Measurements from ENCODE around the gene ASCC3.

Gene ASCC3

DNA sequence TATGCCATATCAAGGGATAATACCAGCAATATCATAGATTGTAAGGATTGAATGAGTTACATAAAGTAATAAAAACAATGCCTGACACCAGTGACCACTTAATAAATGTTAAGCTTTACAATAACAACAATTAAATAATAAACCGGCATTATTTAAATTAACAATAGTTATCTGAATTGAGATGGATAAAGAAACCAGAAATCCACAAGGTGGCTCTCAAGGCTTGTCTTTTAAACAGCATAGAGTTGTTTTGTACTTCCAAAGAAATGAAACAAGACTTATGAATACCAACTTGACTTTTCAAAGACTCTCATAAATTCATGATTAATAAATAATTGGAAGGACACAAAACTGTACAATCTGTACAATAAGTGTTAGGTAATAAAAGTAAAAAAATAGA lies 203.1 kb downstream of the ASCC3 start:
- H3K9me2 ChIP-seq (replicated peaks; ENCODE audit: control insufficient read depth, low read length): no peaks in the 10 kb centered on the region
- H3K27me3 ChIP-seq (ENCODE audit: control insufficient read depth, low read length): no peaks in the 10 kb centered on the region
- H3F3A ChIP-seq (ENCODE audit: control insufficient read depth, insufficient read depth): no peaks in the 10 kb centered on the region
- H3K79me2 ChIP-seq (ENCODE audit: control insufficient read depth, low read length): no peaks in the 10 kb centered on the region
- H3K4me3 ChIP-seq (ENCODE audit: low read length): no peak overlapping the region
- H4K20me1 ChIP-seq (ENCODE audit: control insufficient read depth, insufficient read depth, low read depth, low read length): no peaks in the 10 kb centered on the region
- no peak for TF ChIP-seq EZH2phosphoT487 (IDR thresholded peaks at IDR 0.05; ENCODE audit: borderline replicate concordance, low read length)
- TF ChIP-seq, protein P1, sequence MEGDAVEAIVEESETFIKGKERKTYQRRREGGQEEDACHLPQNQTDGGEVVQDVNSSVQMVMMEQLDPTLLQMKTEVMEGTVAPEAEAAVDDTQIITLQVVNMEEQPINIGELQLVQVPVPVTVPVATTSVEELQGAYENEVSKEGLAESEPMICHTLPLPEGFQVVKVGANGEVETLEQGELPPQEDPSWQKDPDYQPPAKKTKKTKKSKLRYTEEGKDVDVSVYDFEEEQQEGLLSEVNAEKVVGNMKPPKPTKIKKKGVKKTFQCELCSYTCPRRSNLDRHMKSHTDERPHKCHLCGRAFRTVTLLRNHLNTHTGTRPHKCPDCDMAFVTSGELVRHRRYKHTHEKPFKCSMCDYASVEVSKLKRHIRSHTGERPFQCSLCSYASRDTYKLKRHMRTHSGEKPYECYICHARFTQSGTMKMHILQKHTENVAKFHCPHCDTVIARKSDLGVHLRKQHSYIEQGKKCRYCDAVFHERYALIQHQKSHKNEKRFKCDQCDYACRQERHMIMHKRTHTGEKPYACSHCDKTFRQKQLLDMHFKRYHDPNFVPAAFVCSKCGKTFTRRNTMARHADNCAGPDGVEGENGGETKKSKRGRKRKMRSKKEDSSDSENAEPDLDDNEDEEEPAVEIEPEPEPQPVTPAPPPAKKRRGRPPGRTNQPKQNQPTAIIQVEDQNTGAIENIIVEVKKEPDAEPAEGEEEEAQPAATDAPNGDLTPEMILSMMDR (IDR thresholded peaks at IDR 0.05; ENCODE audit: low read depth, low read length, poor library complexity, severe bottlenecking): no peak
- no peaks in the 10 kb centered on the region for H3K4me1 ChIP-seq (ENCODE audit: control insufficient read depth, low read length)
- H3K36me3 ChIP-seq (ENCODE audit: control insufficient read depth, low read length): no peaks in the 10 kb centered on the region
- H3K4me2 ChIP-seq (ENCODE audit: low read length): no peak overlapping the region
- no peaks in the 10 kb centered on the region for H3K9me3 ChIP-seq (ENCODE audit: control insufficient read depth, insufficient read depth, low read length)
- H3K27ac ChIP-seq (ENCODE audit: low read depth, low read length): no peak overlapping the region

DNA sequence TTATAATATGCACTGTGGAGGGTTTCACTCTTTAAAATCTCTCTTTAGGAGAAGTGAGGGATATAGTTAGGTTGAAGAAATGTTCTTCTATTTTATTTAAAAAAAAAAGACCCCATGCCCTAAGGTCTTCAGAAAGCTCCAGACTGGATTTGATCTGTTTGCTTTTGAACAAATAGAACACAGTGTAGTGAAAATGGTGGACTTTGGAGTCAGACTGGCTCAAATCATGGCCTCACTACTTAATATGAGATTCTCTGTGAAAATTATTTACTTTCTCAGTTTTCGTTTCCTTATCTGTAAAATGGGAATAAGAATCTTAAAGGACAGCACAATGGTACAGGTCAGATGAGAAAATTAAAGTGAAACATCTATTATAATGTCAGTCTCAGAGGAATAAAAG lies 203.9 kb downstream of the ASCC3 start:
- Histone ChIP-seq H3K4me3 (ENCODE audit: low read length) (no peak overlapping the region), H3K9me2 (replicated peaks; ENCODE audit: control insufficient read depth, low read length) (no peaks in the 10 kb centered on the region), H3K27me3 (ENCODE audit: control insufficient read depth, low read length) (no peaks in the 10 kb centered on the region), H3K9me3 (ENCODE audit: control insufficient read depth, insufficient read depth, low read length) (no peaks in the 10 kb centered on the region), H4K20me1 (ENCODE audit: control insufficient read depth, insufficient read depth, low read depth, low read length) (no peaks in the 10 kb centered on the region), H3K4me2 (ENCODE audit: low read length) (no peak overlapping the region), H3K27ac (ENCODE audit: low read depth, low read length) (no peak overlapping the region), H3K79me2 (ENCODE audit: control insufficient read depth, low read length) (no peaks in the 10 kb centered on the region), H3K36me3 (ENCODE audit: control insufficient read depth, low read length) (no peaks in the 10 kb centered on the region), H3F3A (ENCODE audit: control insufficient read depth, insufficient read depth) (no peaks in the 10 kb centered on the region), H3K4me1 (ENCODE audit: control insufficient read depth, low read length) (no peaks in the 10 kb centered on the region)
- TF ChIP-seq, protein P1 (IDR thresholded peaks at IDR 0.05; ENCODE audit: low read depth, low read length, poor library complexity, severe bottlenecking): no peak
- TF ChIP-seq EZH2phosphoT487 (IDR thresholded peaks at IDR 0.05; ENCODE audit: borderline replicate concordance, low read length): no peak

DNA sequence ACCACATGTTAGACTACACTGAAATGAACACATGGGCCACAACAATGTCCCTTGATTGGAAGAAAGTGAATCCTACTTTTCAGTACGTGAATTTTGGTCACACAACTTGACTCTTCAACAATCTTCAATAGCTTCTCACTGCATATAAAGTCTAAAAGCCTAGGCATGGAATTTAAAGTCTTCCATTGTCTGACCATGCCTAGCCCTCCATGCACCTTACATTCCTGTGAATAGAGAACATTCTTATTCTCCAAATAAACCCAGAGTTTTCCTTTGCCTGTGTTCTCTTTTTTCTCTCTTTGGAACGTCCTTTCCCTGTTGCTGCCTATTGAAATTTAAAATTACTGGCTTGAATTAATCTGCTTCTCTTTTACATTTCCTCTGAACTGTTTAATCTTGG lies 207.5 kb downstream of the ASCC3 start:
- Histone ChIP-seq H3K9me3 (ENCODE audit: control insufficient read depth, insufficient read depth, low read length) (no peaks in the 10 kb centered on the region), H3F3A (ENCODE audit: control insufficient read depth, insufficient read depth) (no peaks in the 10 kb centered on the region), H3K4me1 (ENCODE audit: control insufficient read depth, low read length) (no peaks in the 10 kb centered on the region), H4K20me1 (ENCODE audit: control insufficient read depth, insufficient read depth, low read depth, low read length) (no peaks in the 10 kb centered on the region), H3K36me3 (ENCODE audit: control insufficient read depth, low read length) (no peaks in the 10 kb centered on the region), H3K27ac (ENCODE audit: low read depth, low read length) (no peak overlapping the region), H3K79me2 (ENCODE audit: control insufficient read depth, low read length) (no peaks in the 10 kb centered on the region), H3K4me2 (ENCODE audit: low read length) (no peak overlapping the region), H3K9me2 (replicated peaks; ENCODE audit: control insufficient read depth, low read length) (no peaks in the 10 kb centered on the region), H3K27me3 (ENCODE audit: control insufficient read depth, low read length) (no peaks in the 10 kb centered on the region), H3K4me3 (ENCODE audit: low read length) (no peak overlapping the region)
- TF ChIP-seq, protein P1 (IDR thresholded peaks at IDR 0.05; ENCODE audit: low read depth, low read length, poor library complexity, severe bottlenecking): no peak
- no peak for TF ChIP-seq EZH2phosphoT487 (IDR thresholded peaks at IDR 0.05; ENCODE audit: borderline replicate concordance, low read length)

DNA sequence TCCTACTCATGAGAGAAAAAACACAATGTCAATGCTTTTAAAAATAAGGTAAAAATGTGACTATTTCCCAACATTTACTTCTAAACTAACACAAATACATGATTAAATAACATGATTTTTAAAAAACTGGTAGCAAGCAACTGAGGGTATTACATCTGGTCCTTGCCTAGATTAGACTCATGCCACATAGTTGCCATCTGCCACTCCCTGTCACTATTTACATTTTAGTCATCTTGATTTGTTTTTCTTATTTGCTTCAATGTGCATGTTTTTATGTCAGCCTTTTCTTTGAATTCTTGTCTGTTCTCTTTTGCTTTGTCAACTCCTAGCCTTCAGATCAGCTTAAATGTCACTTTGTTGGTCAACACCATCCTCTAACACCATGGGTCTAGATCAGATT lies 209.4 kb downstream of the ASCC3 start:
- Histone ChIP-seq H3K27me3 (ENCODE audit: control insufficient read depth, low read length) (no peaks in the 10 kb centered on the region), H3F3A (ENCODE audit: control insufficient read depth, insufficient read depth) (no peaks in the 10 kb centered on the region), H3K4me3 (ENCODE audit: low read length) (no peak overlapping the region), H3K4me1 (ENCODE audit: control insufficient read depth, low read length) (no peaks in the 10 kb centered on the region), H4K20me1 (ENCODE audit: control insufficient read depth, insufficient read depth, low read depth, low read length) (no peaks in the 10 kb centered on the region), H3K9me2 (replicated peaks; ENCODE audit: control insufficient read depth, low read length) (no peaks in the 10 kb centered on the region), H3K4me2 (ENCODE audit: low read length) (no peak overlapping the region), H3K79me2 (ENCODE audit: control insufficient read depth, low read length) (no peaks in the 10 kb centered on the region), H3K36me3 (ENCODE audit: control insufficient read depth, low read length) (no peaks in the 10 kb centered on the region), H3K27ac (ENCODE audit: low read depth, low read length) (no peak overlapping the region), H3K9me3 (ENCODE audit: control insufficient read depth, insufficient read depth, low read length) (no peaks in the 10 kb centered on the region)
- no peak for TF ChIP-seq EZH2phosphoT487 (IDR thresholded peaks at IDR 0.05; ENCODE audit: borderline replicate concordance, low read length)
- TF ChIP-seq, protein P1 (IDR thresholded peaks at IDR 0.05; ENCODE audit: low read depth, low read length, poor library complexity, severe bottlenecking): no peak

Measured in DOHH2 (cell line).